ENCODE results near the gene SMS.

DNA sequence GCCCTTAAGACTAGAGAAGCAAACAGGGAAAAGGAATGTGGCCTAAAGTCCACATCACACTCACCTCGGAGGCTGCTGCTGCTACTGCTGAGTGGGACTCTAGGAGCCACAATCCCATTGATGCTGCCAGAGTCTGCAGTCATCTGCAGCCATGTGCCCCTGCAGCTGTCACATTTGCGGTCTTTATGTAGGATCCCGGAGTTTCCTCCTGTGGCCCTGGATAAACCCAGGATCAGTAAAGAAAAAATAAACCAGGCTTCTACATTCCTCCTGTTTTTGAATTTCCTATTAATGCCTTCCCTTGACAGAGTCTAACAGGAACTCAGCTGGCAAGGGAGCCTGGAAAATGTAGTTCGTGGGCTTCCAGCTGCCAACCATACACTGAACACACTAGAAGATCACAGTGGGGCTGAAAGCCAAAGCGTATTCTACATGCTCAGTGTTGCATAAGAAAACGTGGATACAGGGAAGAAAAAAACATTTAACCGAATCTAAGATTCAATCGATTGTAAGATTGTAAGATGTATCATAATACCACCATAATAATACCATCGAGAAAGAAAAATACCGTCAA lies 81.3 kb downstream of the SMS start:
- TF ChIP-seq, protein P1, sequence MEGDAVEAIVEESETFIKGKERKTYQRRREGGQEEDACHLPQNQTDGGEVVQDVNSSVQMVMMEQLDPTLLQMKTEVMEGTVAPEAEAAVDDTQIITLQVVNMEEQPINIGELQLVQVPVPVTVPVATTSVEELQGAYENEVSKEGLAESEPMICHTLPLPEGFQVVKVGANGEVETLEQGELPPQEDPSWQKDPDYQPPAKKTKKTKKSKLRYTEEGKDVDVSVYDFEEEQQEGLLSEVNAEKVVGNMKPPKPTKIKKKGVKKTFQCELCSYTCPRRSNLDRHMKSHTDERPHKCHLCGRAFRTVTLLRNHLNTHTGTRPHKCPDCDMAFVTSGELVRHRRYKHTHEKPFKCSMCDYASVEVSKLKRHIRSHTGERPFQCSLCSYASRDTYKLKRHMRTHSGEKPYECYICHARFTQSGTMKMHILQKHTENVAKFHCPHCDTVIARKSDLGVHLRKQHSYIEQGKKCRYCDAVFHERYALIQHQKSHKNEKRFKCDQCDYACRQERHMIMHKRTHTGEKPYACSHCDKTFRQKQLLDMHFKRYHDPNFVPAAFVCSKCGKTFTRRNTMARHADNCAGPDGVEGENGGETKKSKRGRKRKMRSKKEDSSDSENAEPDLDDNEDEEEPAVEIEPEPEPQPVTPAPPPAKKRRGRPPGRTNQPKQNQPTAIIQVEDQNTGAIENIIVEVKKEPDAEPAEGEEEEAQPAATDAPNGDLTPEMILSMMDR (IDR thresholded peaks at IDR 0.05), result no peak
- TF ChIP-seq POLR2A (IDR thresholded peaks at IDR 0.05) (no peak), POLR2AphosphoS5 (IDR thresholded peaks at IDR 0.05) (no peak)

All from transverse colon (tissue), 4 donors.